ENCODE results near the gene MUC5AC.
"Not testable (repeated sequence)": the region's sequence is repeated elsewhere in the genome, so short reads cannot be mapped to it uniquely, and the experiment has no call there.

The MUC5AC gene

GRCh38 chr11:1140642-1141490 is 16.9 kb upstream of the MUC5AC start:
- DNase-seq (ENCODE audit: low read depth in 2 of 2): no peak

- DNase-seq (ENCODE audit: low read depth in 2 of 2): no peak
Measured at GRCh38 chr11:1146365-1146764, 11.4 kb upstream of the MUC5AC start.

- no peak for DNase-seq (ENCODE audit: low read depth in 2 of 2)
Measured at GRCh38 chr11:1147792-1148191, 10.0 kb upstream of the MUC5AC start.

GRCh38 chr11:1148752-1149180 is 9.0 kb upstream of the MUC5AC start:
- DNase-seq (ENCODE audit: low read depth in 2 of 2): no peak

DNA sequence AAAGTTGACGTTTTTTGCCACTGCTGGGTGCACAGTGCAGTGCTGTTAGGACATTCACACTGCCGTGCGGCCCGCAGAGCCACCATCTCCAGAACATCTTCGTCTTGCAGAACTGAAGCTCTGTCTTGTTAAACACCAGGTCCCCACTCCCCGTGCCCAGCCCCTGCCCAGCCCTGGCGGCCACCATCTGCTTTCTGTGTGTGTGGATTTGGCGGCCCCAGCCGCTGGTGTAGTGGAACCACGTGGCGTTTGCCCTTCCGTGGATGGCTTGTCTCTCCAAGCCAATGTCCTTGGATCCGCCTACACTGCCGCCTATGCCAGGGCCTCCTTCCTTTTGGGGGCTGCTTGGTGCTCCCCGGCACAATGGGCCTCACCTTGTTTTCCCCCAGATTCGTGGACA is 8.2 kb upstream of the MUC5AC start:
- no peak for DNase-seq (ENCODE audit: low read depth in 2 of 2)

DNA sequence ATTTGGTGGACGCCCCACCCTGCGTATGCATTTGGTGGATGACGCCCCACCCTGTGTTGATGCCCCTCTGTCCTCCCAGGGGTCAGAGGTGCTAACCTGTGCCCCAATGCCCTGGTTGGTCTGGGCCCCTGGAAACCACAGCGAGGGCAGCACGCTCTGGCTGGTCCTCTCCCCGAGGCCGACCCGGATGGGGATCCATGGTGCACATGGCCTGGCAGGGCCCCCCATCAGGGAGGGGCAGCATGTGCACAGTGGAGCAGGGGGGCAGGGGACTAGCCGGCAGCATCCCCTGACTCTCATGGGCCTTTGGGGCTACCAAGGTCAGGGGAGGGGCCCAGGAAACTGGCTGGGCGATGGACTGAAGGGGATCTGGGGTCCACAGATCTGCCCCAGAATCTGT is 7.6 kb upstream of the MUC5AC start:
- no peak for DNase-seq (ENCODE audit: low read depth in 2 of 2)

DNA sequence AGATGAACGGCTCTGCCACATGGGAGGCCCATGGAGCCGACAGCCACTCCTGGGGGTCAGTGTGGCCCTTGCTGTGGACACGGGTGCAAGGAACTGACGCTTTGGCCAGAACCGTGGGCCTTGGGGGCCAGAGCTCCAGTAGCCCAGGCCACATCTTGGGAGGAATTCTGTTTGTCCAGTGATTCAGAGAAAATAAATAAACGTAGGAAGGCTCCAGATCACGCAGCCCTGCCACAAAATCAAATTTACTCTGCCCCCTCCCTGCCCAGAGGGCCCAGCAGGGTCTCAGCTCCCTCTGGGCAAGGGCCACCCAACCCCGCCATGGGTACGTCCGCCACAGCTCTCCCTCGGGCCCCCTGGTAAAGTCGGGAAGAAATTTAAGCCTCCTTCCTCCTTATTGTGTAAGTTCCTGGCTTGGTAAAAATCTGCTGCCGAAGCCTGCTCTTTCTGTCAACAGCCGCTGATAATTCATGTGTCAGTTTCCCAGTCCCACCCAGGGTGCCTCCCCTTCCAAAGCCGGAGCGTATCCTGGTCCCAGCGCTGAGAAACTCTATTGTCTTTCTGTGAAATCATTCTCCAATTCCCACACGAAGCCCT is 6.9 kb upstream of the MUC5AC start:
- DNase-seq (ENCODE audit: low read depth in 2 of 2): no peak

DNA sequence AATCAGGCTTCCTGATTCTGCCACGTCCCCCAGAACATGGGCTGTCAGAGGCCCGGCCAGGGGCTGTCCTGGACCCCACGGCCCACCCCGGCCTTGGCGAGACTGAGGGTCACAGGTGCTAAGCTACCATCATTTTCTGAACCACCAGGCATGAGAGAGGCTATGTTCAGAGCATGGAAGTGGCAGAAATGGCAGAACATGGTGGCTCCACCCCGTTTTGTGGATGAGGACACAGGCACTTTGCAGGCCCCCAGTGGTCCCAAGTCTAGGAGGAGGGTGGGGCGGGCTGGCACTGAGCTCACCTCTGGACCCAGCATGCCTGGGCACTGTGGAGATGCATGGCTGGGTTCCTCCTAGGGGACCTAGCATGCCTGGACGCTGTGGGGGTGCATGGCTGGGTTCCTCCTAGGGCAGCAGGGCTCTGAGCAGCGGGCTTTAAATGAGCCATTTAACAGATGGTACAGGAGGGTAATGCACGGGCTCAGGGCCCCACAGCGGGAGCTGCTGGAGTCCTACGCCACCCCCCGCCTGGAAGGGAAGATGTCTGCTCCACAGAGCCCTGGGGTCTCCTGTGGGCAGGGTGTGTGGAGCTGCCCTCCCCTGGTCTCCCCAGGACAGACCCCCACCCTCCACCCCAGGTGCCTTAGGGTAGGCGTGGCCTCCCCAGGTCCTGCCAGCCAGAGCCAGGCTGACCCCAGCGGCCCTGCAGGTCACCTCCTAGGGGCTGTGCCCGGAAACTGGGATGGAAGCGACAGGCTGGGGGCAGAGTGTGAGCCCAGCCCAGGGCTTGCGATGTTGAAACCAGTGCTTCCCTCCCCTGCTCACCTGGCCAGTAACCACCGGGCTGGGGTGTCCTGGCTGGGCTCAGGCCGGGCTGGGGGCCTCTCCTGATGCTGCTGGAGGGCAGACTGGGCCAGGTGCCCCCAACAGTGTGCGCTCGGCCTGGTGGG is 6.1 kb upstream of the MUC5AC start:
- DNase-seq (ENCODE audit: low read depth in 2 of 2): no peak

GRCh38 chr11:1152316-1153104 is 5.2 kb upstream of the MUC5AC start:
- DNase-seq (ENCODE audit: low read depth in 2 of 2): no peak

DNA sequence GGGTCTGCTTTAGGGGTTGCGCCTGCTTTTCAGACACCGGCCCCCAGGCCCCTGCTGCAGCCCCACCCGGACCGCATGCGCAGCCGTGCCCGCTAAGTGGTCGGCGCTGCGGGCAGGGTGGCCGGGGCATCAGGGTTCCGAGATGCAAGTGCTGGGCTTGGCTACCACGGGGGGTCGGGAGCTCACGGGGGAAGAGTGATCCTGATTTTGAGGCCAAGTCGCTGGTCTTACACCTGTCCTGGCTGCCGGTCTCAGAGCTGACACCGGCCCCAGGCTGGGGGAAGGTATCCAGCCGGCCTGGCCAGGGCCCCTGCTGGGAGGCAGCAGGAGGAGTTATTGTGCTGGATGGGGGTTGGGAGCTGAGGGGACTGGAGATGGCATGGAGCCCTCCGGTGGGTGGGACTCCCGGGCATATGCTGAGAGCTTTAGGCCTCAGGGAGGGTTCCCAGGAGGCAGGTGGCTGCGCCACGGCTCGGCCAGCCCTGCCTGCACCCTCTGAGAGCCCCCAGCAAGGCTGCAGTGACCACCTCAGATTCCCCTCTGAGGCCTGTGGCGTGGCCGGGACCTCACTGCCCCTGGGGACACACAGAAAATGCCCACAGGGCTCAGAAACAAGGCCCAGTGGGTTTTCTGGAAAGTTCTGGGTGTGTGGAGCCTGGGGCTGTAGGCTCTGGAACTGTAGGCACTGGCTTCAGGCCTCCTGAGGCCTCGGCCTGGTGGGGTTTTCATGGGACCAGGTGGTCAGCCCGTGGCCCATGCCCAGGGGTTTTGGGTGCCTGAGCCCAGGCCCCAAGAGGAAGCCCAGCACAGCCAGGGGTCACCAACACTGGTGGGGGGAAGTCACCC is 4.4 kb upstream of the MUC5AC start:
- no peak for DNase-seq (ENCODE audit: low read depth in 2 of 2)

- peak in 1 of 2 experiments; percentile 1 for DNase-seq (ENCODE audit: low read depth in 2 of 2)
Measured at GRCh38 chr11:1153951-1154493, 3.7 kb upstream of the MUC5AC start.

- DNase-seq (ENCODE audit: low read depth in 2 of 2): not testable (repeated sequence)
Measured at GRCh38 chr11:1154656-1155055, 3.1 kb upstream of the MUC5AC start.

DNA sequence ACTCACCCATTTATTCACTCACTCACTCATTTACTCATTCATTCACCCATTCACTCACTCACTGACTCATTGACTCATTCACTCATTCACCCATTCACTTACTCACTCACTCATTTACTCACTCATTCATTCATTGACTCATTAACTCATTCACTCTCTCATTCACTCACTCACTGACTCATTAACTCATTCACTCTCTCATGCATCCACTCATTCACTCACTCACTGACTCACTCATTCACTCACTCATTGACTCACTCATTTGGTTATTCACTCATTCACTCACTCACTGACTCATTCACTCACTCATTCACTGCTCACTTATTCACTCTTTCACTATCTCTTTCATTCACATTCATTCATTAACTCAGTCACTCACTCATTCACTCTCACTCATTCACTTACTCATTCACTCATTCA is 2.5 kb upstream of the MUC5AC start:
- no peak for DNase-seq (ENCODE audit: low read depth in 2 of 2)

GRCh38 chr11:1156506-1157340 is 1.0 kb upstream of the MUC5AC start:
- DNase-seq (ENCODE audit: low read depth in 2 of 2): no peak

GRCh38 chr11:1157341-1157644 is 460 bp upstream of the MUC5AC start:
- DNase-seq (ENCODE audit: low read depth in 2 of 2): no peak

DNA sequence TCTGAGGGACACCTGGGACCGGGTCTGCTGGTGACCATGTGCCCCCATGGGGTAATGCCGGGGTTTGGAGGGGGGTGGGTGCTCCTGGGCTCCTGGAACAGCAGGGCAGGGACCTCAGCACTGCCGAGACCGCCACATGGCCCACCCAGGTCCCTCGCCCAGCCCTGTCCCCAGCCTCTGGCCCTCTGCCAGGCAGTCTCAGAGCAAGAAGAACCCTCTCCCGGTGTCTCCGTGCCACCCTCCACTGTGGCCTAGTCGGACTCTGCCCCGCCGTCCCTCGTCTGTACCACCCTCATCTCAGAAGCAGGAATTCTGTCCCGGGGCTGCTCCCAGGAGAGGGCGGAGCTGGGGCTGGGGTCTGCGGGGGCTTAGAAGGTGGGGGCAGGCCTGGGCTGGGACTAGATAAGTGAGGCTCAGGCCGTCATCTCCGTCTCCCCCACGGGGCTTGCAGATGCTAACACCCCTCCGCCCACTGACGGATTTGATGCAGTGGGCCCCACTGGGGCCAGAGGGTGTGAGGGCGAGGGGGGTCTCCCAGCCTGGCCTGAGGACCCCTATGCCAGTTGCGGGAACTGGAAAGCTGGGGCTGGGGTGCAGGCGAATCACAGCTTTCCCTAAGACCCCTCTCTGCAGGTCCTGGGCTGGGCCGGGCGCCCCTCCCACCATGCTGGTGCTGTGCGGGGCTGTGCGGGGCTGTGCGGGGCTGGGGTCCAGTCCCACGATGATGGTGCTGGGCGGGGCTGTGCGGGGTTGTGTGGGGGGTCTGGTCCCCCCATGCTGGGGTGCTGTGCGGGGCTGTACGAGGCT is 1.1 kb downstream of the MUC5AC start:
- DNase-seq (ENCODE audit: low read depth in 2 of 2): no peak

DNA sequence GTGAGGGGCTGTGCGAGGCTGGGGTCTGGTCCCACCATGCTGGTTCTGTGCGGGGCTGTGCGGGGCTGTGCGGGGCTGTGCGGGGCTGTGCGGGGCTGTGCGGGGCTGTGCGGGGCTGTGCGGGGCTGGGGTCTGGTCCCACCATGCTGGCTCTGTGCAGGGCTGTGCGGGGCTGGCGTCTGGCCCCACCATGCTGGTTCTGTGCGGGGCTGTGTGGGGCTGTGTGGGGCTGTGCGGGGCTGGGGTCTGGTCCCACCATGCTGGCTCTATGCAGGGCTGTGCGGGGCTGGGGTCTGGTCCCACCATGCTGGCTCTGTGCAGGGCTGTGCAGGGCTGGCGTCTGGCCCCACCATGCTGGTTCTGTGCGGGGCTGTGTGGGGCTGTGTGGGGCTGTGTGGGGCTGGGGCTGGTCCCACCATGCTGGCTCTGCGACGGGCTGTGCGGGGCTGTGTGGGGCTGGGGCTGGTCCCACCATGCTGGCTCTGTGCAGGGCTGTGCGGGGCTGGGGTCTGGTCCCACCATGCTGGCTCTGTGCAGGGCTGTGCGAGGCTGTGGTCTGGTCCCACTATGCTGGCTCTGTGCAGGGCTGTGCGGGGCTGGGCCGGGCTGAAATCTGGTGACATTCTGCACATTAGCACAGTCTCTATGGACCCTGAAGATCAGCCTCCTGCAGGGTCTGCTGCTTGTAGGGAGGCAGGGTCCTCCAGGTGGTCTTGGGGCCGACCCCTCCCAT is 1.9 kb downstream of the MUC5AC start:
- not testable (repeated sequence) for DNase-seq (ENCODE audit: low read depth in 2 of 2)
